Measurements from ENCODE around the gene LGALSL.

Gene LGALSL

GRCh38 chr2:64479259-64480117 lies 25.5 kb downstream of the LGALSL start:
- Mint-ChIP-seq H3K36me3 (ENCODE audit: insufficient read depth) (no peaks in the 10 kb centered on the region), H3K9me3 (no peaks in the 10 kb centered on the region), H3K4me3 (no peak overlapping the region), H3K4me1 (no peaks in the 10 kb centered on the region), H3K27me3 (peaks cover 7% of the 10 kb centered on the region), H3K27ac (ENCODE audit: low read depth) (no peak overlapping the region)
- ATAC-seq (replicated peaks; ENCODE audit: extremely low read depth, poor library complexity, severe bottlenecking), result no peak
- DNase-seq (ENCODE audit: low spot score in 2 of 2), result no peak

GRCh38 chr2:64481665-64482064 lies 27.7 kb downstream of the LGALSL start:
- Mint-ChIP-seq H3K36me3 (ENCODE audit: insufficient read depth) (no peaks in the 10 kb centered on the region), H3K9me3 (no peaks in the 10 kb centered on the region), H3K4me1 (no peaks in the 10 kb centered on the region), H3K27me3 (no peaks in the 10 kb centered on the region), H3K4me3 (no peak overlapping the region), H3K27ac (ENCODE audit: low read depth) (no peak overlapping the region)
- ATAC-seq (replicated peaks; ENCODE audit: extremely low read depth, poor library complexity, severe bottlenecking) (no peak), DNase-seq (ENCODE audit: low spot score in 2 of 2) (no peak)

DNA sequence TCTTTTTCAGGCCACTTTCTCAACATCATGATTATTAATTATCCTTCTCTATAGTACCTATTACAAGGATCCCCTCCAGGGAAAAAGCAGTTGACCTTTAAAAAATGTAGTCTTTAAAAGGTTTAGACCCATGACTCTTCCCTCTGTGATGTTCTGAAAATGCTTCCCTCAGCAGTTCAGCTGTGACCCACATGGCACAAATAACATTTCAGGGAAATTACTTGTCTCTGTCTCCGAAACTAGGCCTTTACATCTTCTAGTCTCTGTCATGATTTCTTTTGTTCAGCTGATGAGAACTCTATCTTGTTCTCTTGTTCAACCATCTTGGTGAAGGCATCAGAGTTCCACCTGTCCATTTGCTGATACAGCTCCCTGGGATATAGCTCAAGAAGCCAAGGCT lies 28.3 kb downstream of the LGALSL start:
- no peaks in the 10 kb centered on the region for H3K36me3 Mint-ChIP-seq (ENCODE audit: insufficient read depth)
- no peak overlapping the region for H3K4me3 Mint-ChIP-seq
- DNase-seq (ENCODE audit: low spot score in 2 of 2) (no peak), ATAC-seq (replicated peaks; ENCODE audit: extremely low read depth, poor library complexity, severe bottlenecking) (no peak)
- H3K4me1 Mint-ChIP-seq, result no peaks in the 10 kb centered on the region
- H3K9me3 Mint-ChIP-seq, result no peaks in the 10 kb centered on the region
- H3K27me3 Mint-ChIP-seq, result no peaks in the 10 kb centered on the region
- H3K27ac Mint-ChIP-seq (ENCODE audit: low read depth), result no peak overlapping the region

DNA sequence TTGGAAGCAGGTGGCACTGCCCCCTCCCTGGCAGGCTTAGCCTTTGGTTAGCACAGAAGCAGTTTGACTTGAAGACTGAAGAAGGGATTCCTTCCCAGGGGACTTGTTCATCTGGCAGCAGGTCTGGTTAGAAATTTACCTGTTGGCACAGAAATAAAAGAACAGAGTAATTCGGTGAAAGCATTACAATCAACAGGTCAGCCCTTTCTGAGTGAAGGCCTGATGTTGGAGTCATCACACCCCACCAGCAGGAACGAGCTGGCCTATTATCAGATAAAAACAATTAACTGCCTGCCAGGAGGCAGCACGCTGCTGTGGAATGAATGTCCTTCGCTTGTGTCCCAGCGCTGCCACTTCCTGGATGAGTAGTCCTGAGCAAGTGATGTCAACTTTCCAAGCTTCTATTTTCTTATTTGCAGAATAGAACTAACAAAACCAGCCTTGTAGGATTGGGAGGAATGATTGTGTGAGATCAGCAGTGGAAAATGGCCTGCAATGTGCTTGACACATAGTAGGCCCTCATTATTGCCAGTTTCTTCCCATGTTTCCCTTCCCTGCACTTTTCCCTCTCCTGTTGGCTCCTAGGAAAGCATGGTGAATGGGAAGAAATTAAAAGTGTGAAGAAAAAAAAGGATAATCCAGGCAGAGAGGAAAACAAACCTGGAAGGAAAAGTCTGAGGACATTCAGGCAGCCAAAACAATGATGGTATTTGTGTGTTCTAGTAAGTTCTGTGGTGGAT lies 29.0 kb downstream of the LGALSL start:
- no peaks in the 10 kb centered on the region for H3K9me3 Mint-ChIP-seq
- H3K27me3 Mint-ChIP-seq, result no peaks in the 10 kb centered on the region
- no peak overlapping the region for H3K4me3 Mint-ChIP-seq
- H3K4me1 Mint-ChIP-seq, result no peaks in the 10 kb centered on the region
- DNase-seq (ENCODE audit: low spot score in 2 of 2) (no peak), ATAC-seq (replicated peaks; ENCODE audit: extremely low read depth, poor library complexity, severe bottlenecking) (no peak)
- no peak overlapping the region for H3K27ac Mint-ChIP-seq (ENCODE audit: low read depth)
- H3K36me3 Mint-ChIP-seq (ENCODE audit: insufficient read depth), result no peaks in the 10 kb centered on the region

DNA sequence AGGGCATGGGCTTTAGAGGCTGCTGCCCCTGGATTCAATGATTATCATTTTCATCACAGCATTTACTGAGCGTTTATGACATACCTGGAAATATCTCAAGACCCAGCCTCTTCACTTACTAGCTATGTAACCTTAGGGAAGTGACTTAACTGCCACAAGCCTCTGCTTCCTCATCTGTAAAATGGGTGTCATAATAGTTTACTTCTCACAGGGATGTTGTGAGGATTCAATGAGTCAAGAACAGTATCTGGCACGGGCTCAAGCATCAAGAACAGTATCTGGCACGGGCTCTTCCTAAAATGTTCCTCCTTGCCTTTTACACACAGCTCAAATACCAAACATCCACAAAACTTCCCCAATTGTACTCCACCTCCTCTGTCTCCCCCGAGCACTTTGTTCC lies 31.4 kb downstream of the LGALSL start:
- Mint-ChIP-seq H3K27me3 (peaks cover 8% of the 10 kb centered on the region), H3K9me3 (no peaks in the 10 kb centered on the region), H3K27ac (ENCODE audit: low read depth) (no peak overlapping the region), H3K4me1 (no peaks in the 10 kb centered on the region), H3K4me3 (no peak overlapping the region), H3K36me3 (ENCODE audit: insufficient read depth) (no peaks in the 10 kb centered on the region)
- no peak for ATAC-seq (replicated peaks; ENCODE audit: extremely low read depth, poor library complexity, severe bottlenecking)
- DNase-seq (ENCODE audit: low spot score in 2 of 2), result no peak

DNA sequence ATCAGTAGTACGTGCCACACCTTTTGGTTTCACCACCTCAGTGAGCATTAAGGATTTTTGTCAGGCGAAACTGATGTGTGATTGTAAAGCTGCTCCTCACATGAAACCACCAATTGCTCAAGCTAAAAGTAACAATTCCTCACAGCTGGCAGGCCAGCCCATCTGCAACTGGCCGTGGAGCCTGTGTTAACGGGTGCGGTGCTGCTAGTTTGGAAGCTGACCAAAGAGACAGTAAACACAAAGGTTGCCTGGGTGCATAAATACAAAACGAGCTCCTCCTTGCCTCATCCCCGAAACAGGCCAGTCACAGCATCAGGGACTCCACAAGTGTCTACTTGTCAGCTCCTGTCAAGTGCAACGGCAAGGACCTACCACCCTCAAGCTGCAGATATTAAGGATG lies 32.0 kb downstream of the LGALSL start:
- H3K4me3 Mint-ChIP-seq, result no peak overlapping the region
- no peak for DNase-seq (ENCODE audit: low spot score in 2 of 2)
- H3K36me3 Mint-ChIP-seq (ENCODE audit: insufficient read depth), result no peaks in the 10 kb centered on the region
- no peaks in the 10 kb centered on the region for H3K4me1 Mint-ChIP-seq
- ATAC-seq (replicated peaks; ENCODE audit: extremely low read depth, poor library complexity, severe bottlenecking), result no peak
- no peaks in the 10 kb centered on the region for H3K9me3 Mint-ChIP-seq
- peaks cover 14% of the 10 kb centered on the region for H3K27me3 Mint-ChIP-seq
- no peak overlapping the region for H3K27ac Mint-ChIP-seq (ENCODE audit: low read depth)

DNA sequence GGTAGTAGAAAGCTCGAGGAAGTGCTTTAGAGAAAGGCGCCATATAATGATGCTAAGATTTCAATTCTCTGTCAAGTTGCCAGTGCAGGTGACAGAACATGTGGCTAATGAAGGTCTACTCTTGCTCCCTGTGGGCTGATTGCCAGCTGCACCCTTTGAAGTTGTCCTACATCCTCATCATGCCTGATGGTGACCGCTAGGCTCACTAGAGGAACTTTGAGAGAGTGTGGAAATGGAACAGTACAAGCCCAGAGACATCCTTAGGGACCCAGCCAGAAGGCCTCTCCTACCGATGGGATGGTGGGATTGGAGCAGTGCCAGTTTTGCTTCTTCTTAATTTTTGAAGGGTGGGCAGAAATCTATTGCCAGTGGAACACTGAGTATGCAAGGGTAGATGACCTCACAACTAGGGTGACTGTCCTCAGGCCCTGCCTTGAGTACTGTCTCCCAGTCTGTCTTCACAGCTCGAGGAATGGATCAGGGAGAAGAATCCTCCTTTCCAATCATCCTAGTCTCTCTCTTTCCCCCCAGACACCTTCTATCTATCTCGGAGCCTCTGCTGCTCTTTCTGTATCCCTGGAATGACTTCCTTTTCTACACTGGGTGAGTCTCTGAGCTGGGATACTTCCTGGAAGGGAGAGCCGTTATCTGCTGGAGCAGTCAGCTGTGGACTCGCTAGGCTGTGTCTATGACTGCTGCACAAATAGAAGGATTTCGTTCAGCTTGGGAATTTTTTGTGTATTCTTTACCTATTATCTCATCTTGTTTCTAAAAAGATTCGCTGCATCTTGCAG lies 33.5 kb downstream of the LGALSL start:
- ATAC-seq (replicated peaks; ENCODE audit: extremely low read depth, poor library complexity, severe bottlenecking) (no peak), DNase-seq (ENCODE audit: low spot score in 2 of 2) (no peak)
- Mint-ChIP-seq H3K27ac (ENCODE audit: low read depth) (no peak overlapping the region), H3K4me3 (no peak overlapping the region), H3K4me1 (no peaks in the 10 kb centered on the region), H3K36me3 (ENCODE audit: insufficient read depth) (no peaks in the 10 kb centered on the region), H3K27me3 (peaks cover 24% of the 10 kb centered on the region), H3K9me3 (no peaks in the 10 kb centered on the region)

DNA sequence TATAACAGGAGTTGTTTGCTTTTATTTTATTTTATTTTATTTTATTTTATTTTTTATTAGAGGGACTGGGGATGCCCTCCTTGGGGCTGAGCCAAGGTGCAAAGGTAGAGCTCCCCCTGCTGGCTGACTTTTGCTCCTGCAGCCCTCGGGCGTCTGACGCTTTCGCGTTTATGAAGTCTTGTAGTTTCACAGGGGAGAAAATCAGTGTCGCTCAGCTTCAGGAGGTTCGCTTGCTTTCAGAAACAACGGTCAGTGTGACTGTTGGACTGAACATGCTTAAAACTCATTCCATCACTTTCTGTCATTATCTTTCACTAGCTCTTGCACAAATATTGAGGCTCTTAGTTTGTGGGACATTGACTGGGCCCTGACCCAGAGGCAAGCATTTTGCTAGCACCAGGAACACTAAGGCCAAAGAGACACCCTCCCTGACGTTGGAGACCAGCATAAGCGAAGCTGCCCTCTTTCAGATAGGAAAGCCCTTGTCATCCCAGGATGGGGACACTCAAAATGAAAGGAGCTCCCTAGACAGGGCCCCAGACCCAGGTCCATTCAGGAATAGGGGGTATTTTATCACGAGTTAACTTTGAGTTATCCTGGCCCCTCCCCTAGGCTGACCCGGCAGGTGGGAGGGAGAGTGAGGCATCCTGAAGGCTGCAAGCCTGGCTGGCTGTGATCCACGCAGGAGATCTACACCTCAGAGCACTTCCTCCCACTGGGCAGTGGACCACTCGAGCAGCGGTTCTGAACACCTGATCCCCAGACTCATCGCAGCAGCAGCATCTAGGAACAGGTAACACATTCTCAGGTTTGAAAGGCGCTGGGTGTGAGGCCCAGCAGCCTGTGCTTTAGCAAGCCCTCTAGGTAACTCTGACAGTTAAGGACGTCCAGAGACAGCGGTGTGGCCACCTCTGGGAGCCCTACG lies 34.4 kb downstream of the LGALSL start:
- no peak overlapping the region for H3K4me3 Mint-ChIP-seq

DNA sequence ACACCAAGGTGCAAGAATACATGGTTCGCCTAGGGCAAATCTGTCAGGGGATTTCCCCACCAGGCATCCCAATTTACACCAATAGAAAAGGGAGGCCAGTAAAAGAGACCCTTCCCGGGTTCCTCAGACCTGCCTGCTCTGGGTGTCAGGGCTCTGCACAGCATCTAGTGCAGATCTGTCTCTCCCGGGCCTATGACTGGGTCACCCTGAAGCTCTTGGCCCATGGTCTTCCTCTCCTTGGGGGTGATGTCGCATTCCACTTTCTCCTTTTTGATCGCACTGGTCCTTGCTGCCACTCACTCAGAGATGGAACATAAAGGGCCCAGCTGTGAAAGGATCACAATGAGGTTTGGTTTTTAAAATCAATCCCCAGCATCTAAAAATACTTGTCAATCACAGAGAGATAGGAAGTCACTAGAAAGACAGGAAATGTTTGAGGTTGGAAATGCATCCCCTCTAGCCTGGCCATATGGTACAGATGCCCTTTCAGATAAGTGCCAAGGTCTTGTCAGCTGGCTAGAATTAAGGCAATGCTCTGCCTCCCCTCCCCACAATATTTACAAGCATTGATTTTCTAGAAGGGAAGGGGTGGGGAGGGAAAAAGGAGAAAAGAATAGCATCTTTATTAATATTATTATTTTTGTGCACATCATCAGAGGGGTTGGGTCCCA lies 35.3 kb downstream of the LGALSL start:
- DNase-seq (ENCODE audit: low spot score in 2 of 2), result no peak
- Mint-ChIP-seq H3K4me1 (no peaks in the 10 kb centered on the region), H3K36me3 (ENCODE audit: insufficient read depth) (no peaks in the 10 kb centered on the region), H3K27me3 (peaks cover 24% of the 10 kb centered on the region), H3K27ac (ENCODE audit: low read depth) (no peak overlapping the region), H3K4me3 (no peak overlapping the region), H3K9me3 (no peaks in the 10 kb centered on the region)
- ATAC-seq (replicated peaks; ENCODE audit: extremely low read depth, poor library complexity, severe bottlenecking), result no peak

More for the DNA sequence above, 34.4 kb downstream of the LGALSL start:
- ATAC-seq (replicated peaks; ENCODE audit: extremely low read depth, poor library complexity, severe bottlenecking) (no peak), DNase-seq (ENCODE audit: low spot score in 2 of 2) (peak; percentile 60 to 77)
- H3K9me3 Mint-ChIP-seq, result no peaks in the 10 kb centered on the region
- no peaks in the 10 kb centered on the region for H3K36me3 Mint-ChIP-seq (ENCODE audit: insufficient read depth)
- H3K27me3 Mint-ChIP-seq, result peaks cover 24% of the 10 kb centered on the region
- H3K4me1 Mint-ChIP-seq, result no peaks in the 10 kb centered on the region
- no peak overlapping the region for H3K27ac Mint-ChIP-seq (ENCODE audit: low read depth)

- Mint-ChIP-seq H3K27me3 (peaks cover 33% of the 10 kb centered on the region), H3K4me1 (no peaks in the 10 kb centered on the region), H3K4me3 (no peak overlapping the region), H3K9me3 (no peaks in the 10 kb centered on the region), H3K27ac (ENCODE audit: low read depth) (no peak overlapping the region), H3K36me3 (ENCODE audit: insufficient read depth) (no peaks in the 10 kb centered on the region)
- no peak for DNase-seq (ENCODE audit: low spot score in 2 of 2)
- ATAC-seq (replicated peaks; ENCODE audit: extremely low read depth, poor library complexity, severe bottlenecking), result no peak
Observed at GRCh38 chr2:64491426-64491825, 37.5 kb downstream of the LGALSL start.

GRCh38 chr2:64492272-64492671 lies 38.3 kb downstream of the LGALSL start:
- ATAC-seq (replicated peaks; ENCODE audit: extremely low read depth, poor library complexity, severe bottlenecking) (no peak), DNase-seq (ENCODE audit: low spot score in 2 of 2) (no peak)
- Mint-ChIP-seq H3K27me3 (peaks cover 41% of the 10 kb centered on the region), H3K9me3 (no peaks in the 10 kb centered on the region), H3K4me3 (no peak overlapping the region), H3K4me1 (no peaks in the 10 kb centered on the region), H3K36me3 (ENCODE audit: insufficient read depth) (no peaks in the 10 kb centered on the region), H3K27ac (ENCODE audit: low read depth) (no peak overlapping the region)

All from central memory CD8-positive, alpha-beta T cell (primary cell).